Activated CD4-positive, alpha-beta T cell treated with anti-CD3 and anti-CD28 coated beads for 4 hours (primary cell): ENCODE results near the gene SH3GL3.
A peak's percentile ranks its signal among the peaks of the same experiment; 100 is the strongest.

Experiments used
- DNase-seq, 2 donors: peaks; one replicate each; pipeline ENCODE4 v3.0.0-alpha.2; 2020

The SH3GL3 gene

DNA sequence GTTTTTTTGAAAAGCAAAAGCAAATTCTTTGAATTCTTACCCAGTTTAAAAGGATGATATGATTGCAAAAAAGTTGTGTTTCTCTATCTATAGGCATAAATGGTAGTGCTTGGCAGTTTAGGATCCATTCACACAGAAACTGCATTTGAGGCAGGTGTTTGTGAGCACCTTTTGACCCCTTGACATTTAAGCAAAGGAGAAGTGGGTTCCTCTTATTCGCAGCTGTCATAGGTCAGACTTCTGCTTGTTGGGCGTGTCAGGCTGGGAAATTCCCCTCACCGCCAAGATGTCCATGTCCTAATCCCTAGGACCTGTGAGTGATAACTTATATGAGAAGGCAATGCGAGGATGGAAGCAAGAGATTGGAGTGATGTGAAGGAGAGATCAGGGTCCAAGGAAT is 67.4 kb downstream of the SH3GL3 start:
- no peak for DNase-seq

DNA sequence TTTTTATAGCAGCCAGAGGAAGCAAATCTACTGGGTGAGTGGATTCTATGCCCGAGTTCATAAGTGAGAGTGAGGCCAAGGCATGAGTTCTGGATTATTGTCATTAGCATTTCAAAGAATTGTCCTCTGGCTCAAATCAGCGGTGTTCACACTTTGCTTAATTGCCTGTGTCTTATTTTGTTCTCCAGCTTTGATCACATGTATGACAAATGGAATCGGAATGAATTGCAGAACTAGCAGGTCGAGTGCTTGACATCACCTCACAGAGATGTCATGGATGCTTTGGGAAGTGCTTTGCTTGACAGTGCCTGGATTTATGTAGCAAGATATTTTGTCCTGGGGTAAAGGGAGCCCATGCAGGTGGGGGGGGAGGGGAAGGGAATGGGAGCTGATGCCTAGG is 68.0 kb downstream of the SH3GL3 start:
- no peak for DNase-seq

DNA sequence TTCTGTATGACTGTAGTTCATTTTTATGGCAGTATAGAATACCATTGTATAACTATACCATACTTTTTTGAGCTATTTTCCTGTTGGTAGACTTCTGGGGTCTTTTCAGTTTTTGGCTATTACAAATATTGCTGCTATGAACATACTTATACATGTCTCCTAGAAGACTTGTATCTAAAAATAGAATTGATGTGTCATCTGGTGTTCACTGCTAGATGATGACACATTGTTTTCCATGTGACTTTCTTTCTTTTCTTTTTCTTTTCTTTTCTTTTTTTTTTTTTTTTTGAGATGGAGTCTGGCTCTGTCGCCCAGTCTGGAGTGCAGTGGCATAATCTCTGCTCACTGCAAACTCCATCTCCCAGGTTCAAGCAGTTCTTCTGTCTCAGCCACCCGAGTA is 69.8 kb downstream of the SH3GL3 start:
- DNase-seq, result no peak

DNA sequence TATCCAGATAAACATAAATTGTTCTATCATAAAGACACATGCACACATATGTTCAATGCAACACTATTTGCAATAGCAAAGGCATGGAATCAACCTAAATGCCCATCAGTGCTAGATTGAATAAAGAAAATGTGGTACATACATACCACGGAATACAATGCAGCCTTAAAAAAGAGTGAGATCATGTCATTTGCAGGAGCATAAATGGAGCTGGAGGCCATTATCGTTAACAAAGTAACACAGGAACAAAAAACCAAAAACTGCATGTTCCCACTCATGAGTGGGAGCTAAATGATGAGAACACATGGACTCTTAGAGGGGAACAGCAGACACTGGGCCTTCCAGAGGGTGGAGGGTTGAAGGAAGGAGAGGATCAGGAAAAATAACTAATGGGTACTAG is 79.2 kb downstream of the SH3GL3 start:
- DNase-seq, result no peak

DNA sequence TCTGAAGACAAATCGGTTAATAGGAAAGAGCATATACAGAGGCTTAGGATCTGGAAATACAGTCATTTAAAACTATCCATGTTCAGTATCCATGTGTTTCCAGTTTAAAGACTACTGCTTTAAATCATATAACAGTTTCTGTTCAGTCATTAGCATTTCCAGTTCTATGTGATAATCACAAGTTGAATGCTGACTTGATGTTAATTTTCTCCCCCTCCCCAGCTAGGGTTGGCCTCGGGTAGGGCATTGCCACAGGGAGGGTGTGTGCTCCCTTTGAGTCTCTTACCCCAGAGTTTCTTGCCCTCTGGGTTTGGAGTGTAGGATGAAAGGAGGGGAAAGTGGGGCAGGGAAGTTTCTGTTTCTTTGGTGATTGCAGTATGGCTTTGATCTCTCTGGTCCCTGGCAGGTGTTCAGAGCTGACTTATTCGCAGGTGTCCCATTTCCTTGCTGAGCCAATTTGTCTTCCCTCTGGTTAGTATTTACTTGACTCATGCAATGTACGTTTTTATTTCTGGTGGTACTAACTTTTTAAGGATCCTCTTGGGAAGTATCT is 86.3 kb downstream of the SH3GL3 start:
- no peak for DNase-seq

DNA sequence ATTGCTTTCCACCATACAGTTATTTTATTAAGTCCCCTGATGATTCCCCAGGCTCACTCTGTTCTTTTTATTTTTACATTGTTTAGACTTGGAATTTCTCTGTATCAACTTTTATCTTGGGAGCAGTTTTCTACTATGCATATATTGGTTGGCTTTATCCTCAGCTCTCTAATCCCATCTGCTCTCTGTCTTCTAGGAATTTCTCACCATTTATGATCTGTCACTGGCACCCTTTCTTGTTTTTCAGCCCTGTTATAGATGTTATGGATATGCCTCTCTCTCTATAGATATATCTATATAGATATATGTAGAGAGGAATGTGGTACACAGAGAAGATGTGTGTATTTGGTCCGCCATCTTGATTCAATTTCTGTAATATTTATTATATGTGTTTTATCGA is 90.5 kb downstream of the SH3GL3 start:
- no peak for DNase-seq

DNA sequence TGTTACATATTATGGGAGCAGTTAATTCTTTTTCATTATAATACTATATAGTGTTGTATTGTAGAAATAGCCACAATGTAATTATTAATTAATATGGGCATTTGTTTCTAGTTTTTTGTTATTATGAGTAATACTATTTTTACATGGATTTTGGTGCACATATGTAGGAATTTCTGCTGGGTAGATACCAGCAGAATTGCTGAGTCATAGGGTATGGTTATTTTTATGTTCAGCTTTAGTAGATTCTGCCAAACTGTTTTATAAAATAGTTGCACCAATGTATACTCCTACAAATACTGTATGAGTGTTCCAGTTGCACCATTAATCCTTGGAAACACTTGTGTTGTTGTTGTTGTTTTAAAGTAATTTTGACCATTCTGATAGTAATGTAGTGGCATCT is 91.5 kb downstream of the SH3GL3 start:
- DNase-seq, result no peak

DNA sequence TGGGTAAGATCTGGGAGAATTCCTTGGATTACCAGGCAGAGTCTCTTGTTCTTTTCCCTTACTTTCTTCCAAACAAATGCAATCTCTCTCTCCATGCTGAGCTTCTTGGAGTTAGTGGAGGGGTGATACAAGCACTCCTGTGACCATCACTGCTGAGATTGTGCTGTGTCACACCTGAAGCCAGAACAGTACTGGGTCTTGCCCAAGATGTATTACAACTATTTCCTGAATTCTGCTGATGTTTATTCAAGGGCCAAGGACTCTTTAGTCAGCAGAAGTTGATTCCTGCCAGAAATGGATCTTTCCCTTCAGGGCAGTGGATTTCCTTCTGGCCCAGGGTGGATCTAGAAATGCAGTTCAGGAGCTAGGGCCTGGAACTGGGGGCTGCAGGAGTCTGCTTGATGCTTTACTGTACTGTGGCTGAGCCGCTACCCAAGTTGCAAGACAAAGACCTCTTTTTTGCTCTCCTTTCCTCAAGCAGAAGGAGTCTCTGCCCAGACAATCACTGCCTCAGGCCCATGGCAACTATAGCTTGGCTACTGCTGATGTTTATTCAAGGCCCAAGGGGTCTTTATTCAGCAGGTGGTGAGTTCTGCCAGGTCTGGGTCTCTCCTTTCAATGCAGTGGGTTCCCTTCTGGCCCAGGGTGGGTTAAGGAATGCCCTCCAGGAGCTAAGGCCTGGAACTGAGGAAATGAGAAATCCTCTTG is 98.8 kb downstream of the SH3GL3 start:
- no peak for DNase-seq

DNA sequence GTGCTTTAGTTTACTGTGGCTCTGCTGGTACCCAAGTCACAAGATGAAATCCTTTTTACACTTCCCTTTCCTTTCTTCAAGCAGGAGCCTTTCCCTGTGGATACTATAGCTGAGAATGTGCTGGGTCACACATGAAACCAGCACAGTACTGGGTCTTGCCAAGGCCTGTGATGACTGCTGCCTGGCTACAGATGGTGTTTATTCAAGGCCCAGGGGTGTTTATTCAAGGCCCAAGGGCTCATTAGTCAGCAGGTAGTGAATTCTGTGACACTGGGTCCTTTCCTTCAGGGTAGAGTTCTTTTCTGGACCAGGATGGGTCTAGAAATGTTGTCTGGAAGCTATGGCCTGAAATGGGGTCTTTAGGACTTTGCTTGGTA is 99.4 kb downstream of the SH3GL3 start:
- no peak for DNase-seq

DNA sequence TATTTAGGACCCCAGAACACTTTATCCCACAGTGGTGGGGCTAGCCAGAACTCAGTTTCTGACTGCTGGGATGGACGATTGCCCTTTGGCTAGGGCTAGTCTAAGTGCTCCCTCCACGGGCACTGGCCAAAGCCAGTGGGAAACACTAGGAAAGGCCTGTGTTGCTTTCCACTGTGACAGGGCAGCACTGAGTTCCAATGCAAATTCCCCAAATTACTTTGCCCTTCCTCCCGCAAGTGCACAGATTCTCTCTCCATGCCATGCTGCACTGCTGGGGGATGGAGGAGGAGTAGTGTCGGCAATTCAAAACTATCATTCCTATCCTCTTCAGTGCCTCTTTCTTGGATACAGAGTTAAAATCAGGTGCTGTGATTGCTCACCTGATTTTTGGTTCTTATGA is 100.0 kb downstream of the SH3GL3 start:
- no peak for DNase-seq

DNA sequence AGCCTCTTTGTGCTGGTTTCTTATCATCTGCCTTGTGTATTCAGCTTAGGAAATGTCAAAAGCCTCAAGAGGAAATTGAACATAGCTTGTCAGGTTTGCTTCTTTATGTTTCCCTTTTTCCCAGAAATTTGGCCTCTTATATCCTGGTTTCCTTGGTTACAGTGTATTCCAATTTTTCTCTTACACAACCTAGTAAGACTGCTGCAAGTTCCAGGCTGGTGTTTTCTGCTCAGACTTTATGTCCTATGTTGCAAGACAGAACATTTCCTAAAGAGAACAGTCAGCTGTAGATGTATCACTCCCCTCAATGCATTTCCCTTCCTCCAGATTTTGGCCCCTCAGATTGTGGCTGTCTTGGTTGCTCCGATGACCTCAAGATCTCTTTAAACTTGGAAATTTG is 102.5 kb downstream of the SH3GL3 start:
- DNase-seq, result no peak

DNA sequence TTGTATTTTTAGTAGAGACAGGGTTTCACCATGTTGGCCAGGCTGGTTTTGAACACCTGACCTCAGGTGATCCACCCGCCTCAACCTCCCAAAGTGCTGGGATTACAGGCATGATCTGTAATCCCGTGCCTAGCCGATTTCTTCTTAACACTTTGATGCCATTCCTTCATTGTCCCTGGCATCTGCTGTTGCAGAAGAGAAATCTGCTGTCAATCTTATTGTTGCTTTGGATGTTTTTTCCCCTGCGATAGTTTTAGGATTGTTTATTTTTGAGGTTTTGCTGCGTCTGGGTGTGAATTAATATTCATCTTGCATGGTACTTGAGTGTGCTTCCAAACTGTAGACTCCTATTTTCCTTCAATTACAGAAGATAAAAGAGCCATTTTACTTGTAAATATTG is 107.4 kb downstream of the SH3GL3 start:
- DNase-seq, result no peak

DNA sequence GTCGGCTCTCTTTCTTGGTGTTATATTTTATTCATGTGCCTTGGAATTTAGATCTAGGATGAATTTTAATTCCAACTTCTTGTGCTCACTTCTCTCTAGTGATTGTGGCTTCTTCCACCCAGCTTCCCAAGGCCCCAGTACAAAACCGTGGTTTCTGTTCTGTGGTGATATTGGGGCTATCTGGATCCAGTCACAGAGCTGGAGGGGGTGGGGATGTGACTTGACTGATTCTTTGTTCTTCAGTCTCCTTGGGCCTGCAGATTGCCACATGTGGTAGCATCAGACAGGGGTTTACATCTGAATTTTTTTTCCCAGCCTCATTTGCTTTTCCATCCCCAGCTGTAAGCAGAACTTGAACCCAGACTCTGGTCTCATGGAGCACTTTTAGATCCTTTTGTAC is 108.2 kb downstream of the SH3GL3 start:
- no peak for DNase-seq

DNA sequence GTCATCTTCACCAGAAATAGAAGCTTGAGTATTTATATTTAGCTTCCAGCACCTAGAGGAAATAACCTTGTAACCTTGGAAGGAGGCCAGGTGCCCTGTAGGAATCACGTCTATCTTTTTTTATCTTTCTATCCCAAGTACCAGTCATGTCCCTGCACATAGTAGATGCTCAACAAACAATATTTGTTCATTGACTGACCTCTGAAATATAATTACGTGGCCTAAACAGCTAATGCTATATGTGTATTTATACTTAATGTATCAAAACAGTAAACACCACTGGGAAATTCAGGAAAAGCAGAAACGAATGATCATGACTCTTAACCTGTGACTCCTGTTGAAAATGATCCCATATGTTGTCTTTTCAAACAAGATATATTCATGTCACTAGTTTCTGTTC is 108.9 kb downstream of the SH3GL3 start:
- DNase-seq, result no peak

DNA sequence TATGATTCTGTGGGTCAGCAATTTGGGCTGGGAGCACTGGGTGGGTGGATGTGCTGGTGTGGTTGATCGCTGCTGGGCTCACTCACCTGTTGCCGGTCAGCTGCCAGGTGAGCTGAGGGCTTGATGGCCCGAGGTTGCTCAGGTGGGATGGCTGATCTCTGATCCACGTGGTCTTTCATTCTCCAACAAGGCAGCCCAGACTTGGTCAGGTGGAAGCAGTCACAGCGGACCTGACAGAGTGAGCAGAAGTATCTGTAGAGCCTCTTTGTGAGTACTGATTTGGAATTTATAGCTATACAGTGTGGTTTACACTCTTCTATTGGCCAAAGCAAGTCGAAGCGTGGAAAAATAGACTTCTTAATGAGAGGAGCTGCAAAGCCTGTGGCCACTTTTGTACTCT is 109.6 kb downstream of the SH3GL3 start:
- DNase-seq, result no peak

DNA sequence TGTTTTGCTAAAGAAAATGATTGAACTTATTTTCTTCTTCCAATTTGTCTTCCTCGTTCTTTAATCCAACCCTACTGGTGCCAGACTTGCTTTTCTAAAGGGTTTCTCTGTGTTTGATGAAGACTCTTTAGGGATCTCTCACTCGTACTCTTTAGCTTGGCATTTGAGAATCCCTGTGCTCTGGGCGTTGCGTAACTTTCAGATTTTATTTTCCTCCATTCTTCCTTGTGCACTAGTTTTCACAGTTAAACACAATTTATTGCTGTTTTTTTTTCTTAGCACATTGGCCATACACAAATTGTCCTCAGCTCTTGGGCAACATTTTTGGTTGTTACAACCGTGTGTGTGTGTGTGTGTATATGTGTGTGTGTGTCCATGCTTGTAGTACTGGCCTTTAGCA is 111.0 kb downstream of the SH3GL3 start:
- DNase-seq, result no peak

DNA sequence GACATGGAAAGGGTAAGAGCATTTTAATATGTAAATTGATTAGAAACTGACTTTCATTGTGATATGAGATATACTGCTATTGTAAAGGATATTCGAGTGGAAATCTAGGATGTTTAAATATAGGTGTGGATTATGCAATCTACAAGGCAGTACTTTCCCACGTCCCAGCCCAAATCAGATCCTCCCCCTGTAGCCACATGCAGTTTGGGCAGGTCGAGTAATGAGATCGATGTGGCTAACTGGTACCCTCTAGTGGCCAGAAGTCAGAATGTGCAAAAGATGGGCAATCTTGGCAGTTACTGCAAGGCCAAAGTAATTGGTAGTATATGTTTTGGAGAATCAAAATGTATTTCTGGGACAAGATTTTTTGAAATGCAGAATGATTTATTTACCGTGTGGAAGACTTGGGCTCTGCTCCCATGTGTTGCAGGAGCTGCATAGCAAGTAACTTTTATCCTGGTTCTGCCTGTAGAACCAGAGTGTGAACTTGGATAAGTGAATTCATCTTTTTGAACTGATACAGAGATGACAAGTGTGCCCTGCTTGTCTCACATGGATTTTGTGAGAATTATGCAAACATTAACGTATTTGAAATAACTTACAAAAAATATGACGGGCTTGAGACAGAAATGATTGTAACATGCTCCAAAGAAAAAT is 112.3 kb downstream of the SH3GL3 start:
- DNase-seq, result peak; percentile 17 to 23

DNA sequence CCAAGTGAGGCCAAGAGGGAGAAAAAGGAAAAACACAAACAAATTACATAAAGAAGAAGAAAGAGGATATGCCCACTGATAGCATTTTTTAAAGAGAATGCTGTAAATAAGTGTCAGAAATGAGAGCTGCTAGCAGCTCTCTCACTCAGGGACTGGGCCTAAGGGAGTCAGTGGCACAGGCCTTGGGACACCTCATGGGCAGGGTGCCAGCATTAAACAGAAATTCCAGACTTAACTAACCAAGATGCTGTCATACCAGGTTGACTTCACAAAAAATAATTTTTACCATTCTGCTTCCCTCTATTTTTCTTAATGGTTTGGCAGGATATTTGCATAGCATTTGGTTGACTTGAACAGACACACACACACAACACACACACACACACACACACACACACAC is 114.5 kb downstream of the SH3GL3 start:
- no peak for DNase-seq

DNA sequence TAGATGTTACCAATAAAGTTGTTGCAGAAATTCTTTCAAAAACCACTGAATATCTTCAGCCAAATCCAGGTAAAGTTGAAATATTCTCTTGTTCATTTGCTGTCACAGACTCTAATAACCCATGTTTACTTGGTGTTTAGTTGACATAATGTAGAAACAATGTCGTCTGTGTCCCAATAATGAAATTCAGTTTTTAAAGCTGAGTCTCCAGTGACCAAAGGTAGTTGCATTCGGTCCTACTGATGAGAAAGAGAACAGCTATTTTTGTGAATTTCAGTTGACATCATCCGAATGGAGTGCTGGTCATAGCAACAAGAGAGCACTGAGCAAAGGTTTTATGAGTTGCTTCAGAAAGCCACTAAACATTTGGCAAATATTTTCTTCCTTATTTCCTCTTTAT is 118.0 kb downstream of the SH3GL3 start:
- DNase-seq, result no peak

DNA sequence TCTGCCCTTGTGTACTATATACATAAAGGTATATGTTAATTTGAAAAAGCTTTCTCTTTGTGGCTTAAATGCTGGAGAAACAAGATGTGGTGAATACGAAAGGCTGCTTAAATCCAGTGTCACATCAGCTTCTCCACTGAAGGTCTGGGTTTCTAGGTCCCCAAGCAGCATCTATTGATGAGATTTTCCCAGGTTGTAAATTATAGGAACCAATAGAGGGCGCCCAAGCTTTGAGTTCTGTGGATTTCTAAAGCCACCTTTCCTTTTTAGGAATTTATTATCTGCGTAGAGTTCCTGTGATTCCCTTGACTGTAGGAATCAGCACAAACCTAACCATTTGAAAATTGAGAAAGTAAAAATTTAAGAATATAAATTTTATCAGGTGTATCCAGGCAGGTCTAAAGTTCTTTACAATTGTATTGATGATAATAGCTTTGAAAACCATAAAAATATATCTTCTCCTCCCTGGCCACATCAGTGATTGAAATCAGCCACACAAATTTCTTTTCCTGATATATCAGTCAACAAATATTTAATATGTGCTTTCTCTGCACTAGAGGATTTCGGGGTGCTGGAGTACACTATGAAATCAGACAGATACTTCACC is 118.5 kb downstream of the SH3GL3 start:
- no peak for DNase-seq

DNA sequence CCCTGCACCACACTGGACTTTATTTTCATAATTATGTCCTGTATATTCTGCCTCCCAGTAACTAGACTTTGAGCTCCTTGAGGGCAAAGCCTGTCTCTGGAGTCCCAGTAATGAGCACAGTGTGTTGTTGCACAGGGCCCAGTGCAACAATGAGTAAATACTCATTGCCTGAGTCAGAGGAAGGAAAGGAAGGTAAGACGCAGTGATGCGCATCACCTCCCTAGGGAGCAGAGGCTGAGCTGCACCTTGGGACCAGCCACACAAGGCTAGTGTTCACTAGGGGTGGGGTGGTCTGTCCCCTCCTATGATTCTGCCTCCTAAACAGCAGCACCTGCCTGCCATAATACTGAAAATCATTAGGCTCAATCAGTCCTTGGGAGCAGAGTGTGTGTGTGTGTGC is 120.2 kb downstream of the SH3GL3 start:
- no peak for DNase-seq

DNA sequence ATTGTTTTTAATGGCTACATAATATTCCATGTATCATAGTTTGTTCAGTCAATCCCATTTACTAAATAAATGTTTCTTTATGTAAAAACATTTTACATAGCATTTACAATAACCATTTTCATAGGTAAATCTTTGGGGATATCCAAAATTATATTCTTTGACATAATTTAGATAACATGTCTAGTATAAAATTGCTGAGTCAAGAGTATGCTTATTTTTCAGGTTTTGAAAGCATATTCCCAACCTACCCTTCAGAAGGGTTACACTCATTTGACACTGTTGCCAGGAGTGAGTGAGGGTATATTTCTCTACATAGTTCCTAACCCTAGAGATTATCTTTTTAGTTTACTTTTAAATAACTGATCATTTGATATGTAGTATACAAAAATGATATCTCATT is 122.2 kb downstream of the SH3GL3 start:
- DNase-seq, result no peak

DNA sequence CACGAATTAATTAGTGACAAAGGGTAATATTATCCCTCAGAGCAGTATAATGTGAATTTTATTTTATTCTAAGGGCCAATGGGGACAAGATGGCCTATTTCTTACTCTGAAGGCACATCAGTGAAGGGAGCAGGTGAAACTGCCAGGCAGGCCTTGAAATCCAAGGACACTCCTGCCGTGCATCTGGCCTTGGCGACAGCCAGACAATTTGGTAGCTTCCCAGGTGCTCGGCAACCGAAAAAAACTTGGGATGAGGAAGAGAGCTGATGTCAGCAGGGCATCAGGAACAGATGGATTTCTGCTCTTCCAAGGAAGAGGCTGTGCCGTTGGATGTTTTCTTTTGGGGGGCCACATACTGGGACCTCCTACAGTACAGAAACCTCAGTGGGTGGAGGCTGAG is 123.6 kb downstream of the SH3GL3 start:
- DNase-seq, result no peak
